ENCODE data around the gene SRRM3.
"Not testable (repeated sequence)": the region's sequence is repeated elsewhere in the genome, so short reads cannot be mapped to it uniquely, and the experiment has no call there.

The SRRM3 gene

DNA sequence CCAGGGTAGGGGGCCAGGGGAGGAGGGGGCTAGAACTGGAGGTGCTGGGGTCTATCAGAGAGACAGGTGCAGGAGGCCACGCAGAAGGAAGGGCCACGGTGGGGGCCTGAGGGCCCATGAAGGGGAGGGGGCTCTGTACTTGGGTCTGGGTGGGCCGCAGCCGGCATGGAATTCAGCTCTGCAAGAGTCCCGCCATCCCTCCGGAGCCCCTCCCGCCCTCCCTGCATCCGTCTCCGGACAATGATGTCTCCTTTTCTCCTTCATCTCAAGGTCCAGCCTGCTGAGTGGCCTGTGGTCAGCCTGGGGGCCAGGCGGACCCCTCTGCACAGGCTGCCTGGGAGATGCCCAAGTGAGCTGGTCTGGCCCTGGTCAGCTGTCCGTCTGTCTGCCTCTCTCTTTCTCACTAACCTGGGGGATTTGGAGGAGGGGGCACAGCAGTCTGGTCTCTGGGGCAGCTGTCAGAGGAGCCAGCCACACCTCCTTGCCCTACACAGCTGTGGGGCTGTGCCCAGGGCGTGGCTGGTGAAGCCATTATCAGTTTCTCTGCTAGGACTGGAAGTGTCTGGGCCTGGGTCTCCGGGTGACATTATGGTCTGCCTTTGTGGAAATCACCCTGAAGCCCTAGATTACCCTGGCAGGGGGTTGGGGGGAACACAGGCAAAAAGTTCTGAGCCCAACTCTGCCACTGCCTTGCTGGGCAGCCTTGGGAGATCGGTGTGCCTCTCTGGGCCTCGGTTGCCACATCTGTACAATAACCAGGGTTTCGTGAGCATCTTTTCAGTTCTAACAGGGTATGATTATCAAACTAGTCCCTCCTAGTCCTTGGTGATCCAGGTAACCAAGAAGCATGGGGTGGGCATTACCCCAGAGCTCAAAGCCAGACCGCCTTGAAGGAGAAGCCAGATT lies 81.8 kb downstream of the SRRM3 start:
- no peak overlapping the region for H3K4me2 ChIP-seq (ENCODE audit: low read length)
- H3K9ac ChIP-seq (ENCODE audit: low read length) = no peak overlapping the region
- no peaks in the 10 kb centered on the region for H4K20me1 ChIP-seq (ENCODE audit: insufficient read depth, low read length)
- no peaks in the 10 kb centered on the region for H3K36me3 ChIP-seq (replicated peaks; ENCODE audit: low read depth, low read length)
- no peaks in the 10 kb centered on the region for H3K27me3 ChIP-seq (ENCODE audit: low read depth, low read length)
- TF ChIP-seq EZH2phosphoT487 (IDR thresholded peaks at IDR 0.05; ENCODE audit: low read depth) (no peak), CTCF (IDR thresholded peaks at IDR 0.05; ENCODE audit: low read depth, low read length) (no peak)
- H3K9me3 ChIP-seq (ENCODE audit: insufficient read depth, low read length) = no peaks in the 10 kb centered on the region
- no peak overlapping the region for H3K4me3 ChIP-seq (ENCODE audit: low read length)
- no peak overlapping the region for H2AFZ ChIP-seq (ENCODE audit: low read depth, low read length)
- H3K79me2 ChIP-seq (ENCODE audit: low read length) = no peaks in the 10 kb centered on the region
- H3K4me1 ChIP-seq (ENCODE audit: low read length) = no peaks in the 10 kb centered on the region
- no peak overlapping the region for H3K27ac ChIP-seq (ENCODE audit: low read length)

DNA sequence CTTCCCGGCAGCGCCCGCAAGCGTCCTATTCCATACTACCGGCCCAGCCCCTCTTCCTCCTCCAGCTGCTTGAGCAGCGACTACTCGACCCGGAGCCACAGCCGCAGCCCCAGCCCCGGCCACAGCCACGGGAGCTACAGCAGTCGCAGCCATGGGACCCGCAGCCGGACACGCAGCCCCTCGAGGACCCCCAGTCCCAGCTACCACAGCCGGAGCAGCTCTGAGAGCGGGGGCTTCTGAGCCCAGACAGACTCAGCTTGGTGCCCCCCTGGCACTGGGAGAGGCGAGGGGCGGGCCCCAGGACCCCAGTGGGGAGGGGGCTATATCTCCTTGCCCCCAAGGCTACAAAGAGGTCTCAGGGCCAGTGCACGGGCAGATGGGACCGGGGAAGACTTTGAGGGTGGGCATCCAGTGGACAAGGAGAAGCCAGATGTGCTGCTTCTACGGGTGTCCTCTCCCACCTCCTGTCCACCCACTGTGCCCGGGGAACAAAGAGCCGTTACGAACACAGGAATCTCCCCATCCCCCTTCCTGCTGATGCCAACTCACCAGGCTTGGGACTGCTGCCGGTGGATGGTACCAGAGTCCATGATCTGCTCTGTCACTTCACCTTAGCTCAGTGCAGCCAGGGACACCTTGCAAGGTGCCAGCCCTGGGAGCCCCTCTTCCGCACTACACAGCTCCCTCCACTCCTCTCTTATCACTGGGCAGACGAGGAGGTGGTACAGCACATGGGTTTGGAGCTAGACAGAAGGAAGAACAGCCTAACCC lies 84.1 kb downstream of the SRRM3 start:
- no peaks in the 10 kb centered on the region for H3K9me3 ChIP-seq (ENCODE audit: insufficient read depth, low read length)
- no peaks in the 10 kb centered on the region for H3K27me3 ChIP-seq (ENCODE audit: low read depth, low read length)
- H2AFZ ChIP-seq (ENCODE audit: low read depth, low read length) = no peak overlapping the region
- no peak overlapping the region for H3K27ac ChIP-seq (ENCODE audit: low read length)
- H3K4me1 ChIP-seq (ENCODE audit: low read length) = no peaks in the 10 kb centered on the region
- no peak overlapping the region for H3K4me3 ChIP-seq (ENCODE audit: low read length)
- no peaks in the 10 kb centered on the region for H3K79me2 ChIP-seq (ENCODE audit: low read length)
- no peaks in the 10 kb centered on the region for H3K36me3 ChIP-seq (replicated peaks; ENCODE audit: low read depth, low read length)
- no peak overlapping the region for H3K9ac ChIP-seq (ENCODE audit: low read length)
- H3K4me2 ChIP-seq (ENCODE audit: low read length) = no peak overlapping the region
- no peaks in the 10 kb centered on the region for H4K20me1 ChIP-seq (ENCODE audit: insufficient read depth, low read length)
- TF ChIP-seq CTCF (IDR thresholded peaks at IDR 0.05; ENCODE audit: low read depth, low read length) = no peak
- TF ChIP-seq EZH2phosphoT487 (IDR thresholded peaks at IDR 0.05; ENCODE audit: low read depth) = no peak

DNA sequence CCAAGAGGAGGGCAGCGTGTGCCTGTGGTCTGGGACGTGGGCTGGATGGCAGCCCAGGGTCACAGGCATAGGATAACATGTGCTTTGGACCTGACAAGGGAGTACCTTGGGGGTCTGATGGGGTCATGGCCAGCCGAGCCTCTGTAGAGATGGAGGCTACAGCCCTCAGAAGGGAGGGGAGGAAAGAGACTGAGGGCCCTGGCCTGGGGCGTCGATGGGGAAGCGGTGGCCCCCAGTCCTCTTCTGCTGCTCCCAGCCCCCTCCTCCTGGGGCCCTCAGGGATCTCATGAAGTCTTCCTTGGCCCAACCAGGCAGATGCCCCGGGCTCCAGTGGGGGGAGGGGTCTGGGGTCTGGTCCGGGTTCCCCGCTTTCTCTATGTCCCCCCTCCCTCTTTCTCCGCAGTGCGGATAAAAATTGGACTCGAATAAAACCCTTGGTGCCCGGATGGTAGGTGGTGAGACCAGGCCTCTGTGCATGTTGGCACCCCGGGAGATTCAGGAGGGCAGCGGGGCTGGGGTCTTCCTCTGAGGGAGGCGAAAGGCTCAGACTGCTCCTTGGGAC lies 85.2 kb downstream of the SRRM3 start:
- H3K4me1 ChIP-seq (ENCODE audit: low read length) = peaks cover 6% of the 10 kb centered on the region
- no peaks in the 10 kb centered on the region for H4K20me1 ChIP-seq (ENCODE audit: insufficient read depth, low read length)
- H3K4me3 ChIP-seq (ENCODE audit: low read length) = no peak overlapping the region
- H3K36me3 ChIP-seq (replicated peaks; ENCODE audit: low read depth, low read length) = no peaks in the 10 kb centered on the region
- no peaks in the 10 kb centered on the region for H3K79me2 ChIP-seq (ENCODE audit: low read length)
- H3K27me3 ChIP-seq (ENCODE audit: low read depth, low read length) = no peaks in the 10 kb centered on the region
- H3K4me2 ChIP-seq (ENCODE audit: low read length) = no peak overlapping the region
- H3K9ac ChIP-seq (ENCODE audit: low read length) = no peak overlapping the region
- no peak overlapping the region for H3K27ac ChIP-seq (ENCODE audit: low read length)
- TF ChIP-seq EZH2phosphoT487 (IDR thresholded peaks at IDR 0.05; ENCODE audit: low read depth) = no peak
- TF ChIP-seq CTCF (IDR thresholded peaks at IDR 0.05; ENCODE audit: low read depth, low read length) = no peak
- no peaks in the 10 kb centered on the region for H3K9me3 ChIP-seq (ENCODE audit: insufficient read depth, low read length)
- no peak overlapping the region for H2AFZ ChIP-seq (ENCODE audit: low read depth, low read length)

- not testable (repeated sequence) for H3K27ac ChIP-seq (ENCODE audit: low read length); H3K4me3 ChIP-seq (ENCODE audit: low read length)
- H3K4me1 ChIP-seq (ENCODE audit: low read length) = peaks cover 14% of the 10 kb centered on the region
These were observed 89.2 kb downstream of the SRRM3 start for GRCh38 chr7:76290847-76291350.

More at GRCh38 chr7:76290847-76291350, 89.2 kb downstream of the SRRM3 start:
- H3K9ac ChIP-seq (ENCODE audit: low read length); H3K4me2 ChIP-seq (ENCODE audit: low read length); H4K20me1 ChIP-seq (ENCODE audit: insufficient read depth, low read length); H3K27me3 ChIP-seq (ENCODE audit: low read depth, low read length); H3K36me3 ChIP-seq (replicated peaks; ENCODE audit: low read depth, low read length); H3K79me2 ChIP-seq (ENCODE audit: low read length); H2AFZ ChIP-seq (ENCODE audit: low read depth, low read length); H3K9me3 ChIP-seq (ENCODE audit: insufficient read depth, low read length): not testable (repeated sequence)
